ENCODE results near the gene GSTA4.

- TF ChIP-seq CTCF (IDR thresholded peaks at IDR 0.05; ENCODE audit: poor library complexity, severe bottlenecking) (no peak), EZH2 (IDR thresholded peaks at IDR 0.05; ENCODE audit: borderline replicate concordance, insufficient read depth, low read length, poor library complexity, severe bottlenecking) (no peak), POLR2AphosphoS5 (IDR thresholded peaks at IDR 0.05) (no peak), MXI1 (conservative IDR thresholded peaks at IDR 0.05; ENCODE audit: poor library complexity, severe bottlenecking) (no peak), RAD21 (conservative IDR thresholded peaks at IDR 0.05) (no peak), EP300 (conservative IDR thresholded peaks at IDR 0.05; ENCODE audit: poor library complexity, severe bottlenecking) (no peak), REST (IDR thresholded peaks at IDR 0.05; ENCODE audit: borderline replicate concordance) (no peak), SMC3 (conservative IDR thresholded peaks at IDR 0.05; ENCODE audit: poor library complexity) (no peak), TAF1 (IDR thresholded peaks at IDR 0.05; ENCODE audit: low read depth) (no peak)
These were observed 29.0 kb downstream of the GSTA4 start for GRCh38 chr6:52966101-52966500.

Data from neural cell (in vitro differentiated cells).